Upper lobe of left lung (tissue), 6 donors: ENCODE results near the gene USP54. TPM values are rescaled to one million over a fixed set of nuclear protein-coding genes. Genes with fewer than 3 reads are reported as not detected.

Source experiments
- ATAC-seq, 2 donors: fragments of 200-7000 bp; cut with Tn5 transposase; one replicate each; pipeline ENCODE4 v1.9.1; 2022; ENCODE audit warnings: mild to moderate bottlenecking in 2 of 2, moderate library complexity in 2 of 2; ENCODE audit not compliant: low FRiP score in 2 of 2
- DNase-seq, 2 donors: peaks; one replicate each; pipeline ENCODE4 v3.0.0-alpha.2; 2019 to 2020
- H3K27ac ChIP-seq, 4 donors: fragments of 200-600 bp; sonication (generic); one replicate each; pipeline ENCODE4 v1.5.1; 2016 to 2019
- H3K27me3 ChIP-seq, 4 donors: fragments of 200-600 bp; sonication (generic); one replicate each; pipeline ENCODE4 v1.5.1; 2017 to 2019
- H3K36me3 ChIP-seq, 4 donors: fragments of 200-600 bp; sonication (generic); one replicate each; pipeline ENCODE4 v1.5.1; 2016 to 2019
- H3K4me1 ChIP-seq, 4 donors: fragments of 200-600 bp; sonication (generic); one replicate each; pipeline ENCODE4 v1.5.1; 2018 to 2019
- H3K4me3 ChIP-seq, 4 donors: fragments of 200-600 bp; sonication (generic); one replicate each; pipeline ENCODE4 v1.5.1; 2017 to 2019; ENCODE audit warnings: mild to moderate bottlenecking in 2 of 4, moderate library complexity in 1 of 4
- H3K9me3 ChIP-seq, 4 donors: fragments of 200-600 bp; sonication (generic); one replicate each; pipeline ENCODE4 v1.5.1; 2018 to 2019
- EP300 ChIP-seq, 4 donors: sonication (generic); formaldehyde crosslinking; IDR thresholded peaks; one replicate each; pipeline ENCODE4 v1.5.1; 2017; ENCODE audit warnings: antibody characterized with exemption in 4 of 4, control low read depth in 2 of 4
- POLR2A ChIP-seq, 4 donors: fragments of 450-650 bp; IDR thresholded peaks; one replicate each; pipeline ENCODE4 v1.5.1; 2016 to 2017; ENCODE audit warnings: antibody characterized with exemption in 4 of 4, mild to moderate bottlenecking in 2 of 4
- POLR2AphosphoS5 ChIP-seq, 2 donors: sonication (generic); formaldehyde crosslinking; IDR thresholded peaks; one replicate each; pipeline ENCODE4 v1.5.1; 2017; ENCODE audit warnings: antibody characterized with exemption in 2 of 2
- WGBS, 2 donors: methylation state at CpG; one replicate each; pipeline ENCODE4 v1.1.5; 2017 to 2018; 5-methylcytosine and 5-hydroxymethylcytosine counted together
- total RNA-seq, 6 donors: library from RNA; depleted of rRNA in 4 of 6; stranded (reverse); fragments of >200 nt in 4 of 6; gene quantifications; one replicate each; pipeline versions ENCODE4 v1.1.0 to v1.2.1, GENCODE V29; 2016 to 2021
- TF ChIP-seq, protein P1 (sequence below), 6 experiments: fragments of 450-650 bp in 4 of 6; fragments of 200-600 bp in 2 of 6; sonication (generic) in 2 of 6; IDR thresholded peaks; one replicate each; pipeline ENCODE4 v1.5.1; 2016 to 2019; ENCODE audit warnings: antibody characterized with exemption in 6 of 6
- donor health status: DM: no; HTN: no; CAD: no; lungs with moderate emphysema.
- donor health status: DM: no; HTN: yes; CAD: no; lungs with severe emphysema.

Gene USP54
- total RNA-seq, 6 donors from 2014 or later, result 67.9 to 188 (median 120) TPM

DNA sequence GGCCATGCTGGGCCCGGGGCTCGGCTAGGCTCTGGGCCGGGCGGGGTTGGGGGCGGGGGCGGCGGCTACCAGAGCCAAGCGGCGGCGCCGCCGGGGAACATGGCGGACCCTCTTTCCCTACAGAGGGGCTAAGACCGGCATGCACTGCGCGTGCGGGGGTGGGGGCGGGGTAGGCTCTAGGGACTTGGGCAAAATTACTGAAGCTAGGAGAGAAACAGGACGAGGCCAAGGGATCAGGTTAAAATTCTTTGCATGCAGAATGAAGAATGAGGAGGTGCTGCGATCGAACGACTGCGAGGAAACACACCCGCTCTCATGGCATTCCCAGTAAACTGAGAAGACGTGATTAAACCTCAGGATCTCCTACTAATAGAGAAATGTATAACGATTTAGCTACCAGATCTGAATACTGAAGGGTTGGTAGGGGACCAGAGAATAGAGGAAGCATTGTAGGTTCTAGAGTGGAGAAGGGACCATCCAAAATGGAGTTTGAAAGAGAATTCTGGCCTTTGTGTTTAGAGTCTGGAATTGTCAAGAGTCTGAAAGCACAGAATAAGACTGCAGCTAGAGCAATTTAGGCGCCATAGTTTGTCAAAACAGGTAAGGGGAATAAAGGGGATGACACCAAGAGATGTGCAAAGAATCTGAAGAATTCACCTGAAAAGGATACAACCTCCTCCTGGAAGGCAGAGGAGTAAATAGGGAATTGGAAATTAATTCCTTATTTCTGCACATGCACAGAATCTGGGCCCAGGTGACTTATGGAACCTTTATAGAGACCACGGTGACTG, 95.1 kb downstream of the USP54 start, which contains the start of gene PPP3CB:
Gene PPP3CB (minus strand): TSS at position 141 of the 791 bp plus-strand sequence. CDS start 135 bp downstream, at position 6.
- peaks cover 0 to 30% (median 15%) of the 10 kb centered on the region in 4 donors for H3K36me3 ChIP-seq
- WGBS, 2 donors, result 8 to 13% methylated on average over 14 to 25 of the region's 28 CpGs
- DNase-seq, result peak; percentile 91 to 98

GRCh38 chr10:73495226-73495883, 95.8 kb downstream of the USP54 start:
- Histone ChIP-seq H3K9me3 (no peaks in the 10 kb centered on the region), H3K4me3 (peak overlapping the region; percentile 59 to 86 (median 78)), H3K4me1 (peaks cover 31 to 48% (median 35%) of the 10 kb centered on the region in 4 donors), H3K27ac (peak overlapping the region; percentile 97 to 99 (median 98)), H3K36me3 (peaks cover 0 to 27% (median 15%) of the 10 kb centered on the region in 4 donors), H3K27me3 (no peaks in the 10 kb centered on the region)
- TF ChIP-seq EP300 (IDR thresholded peaks at IDR 0.05) (peak in 1 of 4 donors; percentile 56), POLR2A (IDR thresholded peaks at IDR 0.05) (peak in 3 of 4 donors; percentile 26 to 91 (median 84)), POLR2AphosphoS5 (IDR thresholded peaks at IDR 0.05) (peak; percentile 73 to 79)
- TF ChIP-seq, protein P1, sequence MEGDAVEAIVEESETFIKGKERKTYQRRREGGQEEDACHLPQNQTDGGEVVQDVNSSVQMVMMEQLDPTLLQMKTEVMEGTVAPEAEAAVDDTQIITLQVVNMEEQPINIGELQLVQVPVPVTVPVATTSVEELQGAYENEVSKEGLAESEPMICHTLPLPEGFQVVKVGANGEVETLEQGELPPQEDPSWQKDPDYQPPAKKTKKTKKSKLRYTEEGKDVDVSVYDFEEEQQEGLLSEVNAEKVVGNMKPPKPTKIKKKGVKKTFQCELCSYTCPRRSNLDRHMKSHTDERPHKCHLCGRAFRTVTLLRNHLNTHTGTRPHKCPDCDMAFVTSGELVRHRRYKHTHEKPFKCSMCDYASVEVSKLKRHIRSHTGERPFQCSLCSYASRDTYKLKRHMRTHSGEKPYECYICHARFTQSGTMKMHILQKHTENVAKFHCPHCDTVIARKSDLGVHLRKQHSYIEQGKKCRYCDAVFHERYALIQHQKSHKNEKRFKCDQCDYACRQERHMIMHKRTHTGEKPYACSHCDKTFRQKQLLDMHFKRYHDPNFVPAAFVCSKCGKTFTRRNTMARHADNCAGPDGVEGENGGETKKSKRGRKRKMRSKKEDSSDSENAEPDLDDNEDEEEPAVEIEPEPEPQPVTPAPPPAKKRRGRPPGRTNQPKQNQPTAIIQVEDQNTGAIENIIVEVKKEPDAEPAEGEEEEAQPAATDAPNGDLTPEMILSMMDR (IDR thresholded peaks at IDR 0.05), result peak in 1 of 6 experiments; percentile 10
- peak; percentile 95 to 96 for DNase-seq
- peak; percentile 96 to 97 for ATAC-seq
- 0 to 1% methylated on average over 8 to 29 of the region's 55 CpGs for WGBS, 2 donors

More for the DNA sequence above, 95.1 kb downstream of the USP54 start, which contains the start of gene PPP3CB:
- Histone ChIP-seq H3K27ac (peak within 1 kb of the TSS; percentile 97 to 99 (median 98)), H3K9me3 (no peaks in the 10 kb centered on the region), H3K27me3 (no peaks in the 10 kb centered on the region), H3K4me1 (peaks cover 31 to 54% (median 38%) of the 10 kb centered on the region in 4 donors), H3K4me3 (peak within 1 kb of the TSS; percentile 59 to 86 (median 78))
- ATAC-seq, result peak; percentile 94 to 95
- TF ChIP-seq EP300 (IDR thresholded peaks at IDR 0.05), result no peak
- TF ChIP-seq POLR2A (IDR thresholded peaks at IDR 0.05), result no peak
- TF ChIP-seq POLR2AphosphoS5 (IDR thresholded peaks at IDR 0.05), result no peak
- TF ChIP-seq, protein P1 (IDR thresholded peaks at IDR 0.05), result no peak

DNA sequence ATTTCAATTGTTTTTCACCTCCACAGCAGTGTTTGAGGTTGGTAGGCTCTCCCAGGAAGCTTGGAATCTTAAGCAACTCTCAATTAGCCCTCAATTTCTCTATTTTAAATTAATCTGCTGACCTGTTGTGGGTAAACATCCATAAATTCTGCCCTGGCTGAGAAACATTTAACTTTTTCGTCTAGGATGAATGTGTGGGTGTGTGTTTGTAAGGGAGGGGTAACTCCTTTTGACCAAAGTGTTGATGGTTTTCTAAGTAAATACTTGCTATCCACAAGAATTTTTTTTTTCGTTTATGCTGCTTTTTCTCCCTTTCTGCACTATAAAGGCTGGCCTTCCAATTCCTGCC, 96.3 kb downstream of the USP54 start:
- ATAC-seq, result no peak
- H3K36me3 ChIP-seq, result peaks cover 0 to 22% (median 14%) of the 10 kb centered on the region in 4 donors
- H3K9me3 ChIP-seq, result no peaks in the 10 kb centered on the region
- TF ChIP-seq, protein P1 (IDR thresholded peaks at IDR 0.05), result no peak
- TF ChIP-seq EP300 (IDR thresholded peaks at IDR 0.05) (no peak), POLR2AphosphoS5 (IDR thresholded peaks at IDR 0.05) (no peak), POLR2A (IDR thresholded peaks at IDR 0.05) (no peak)
- 0 to 1% methylated on average over 2 of the region's 2 CpGs for WGBS, 2 donors
- peaks cover 32 to 48% (median 35%) of the 10 kb centered on the region in 4 donors for H3K4me1 ChIP-seq
- DNase-seq, result no peak
- no peaks in the 10 kb centered on the region for H3K27me3 ChIP-seq
- peak overlapping the region; percentile 97 to 99 (median 98) for H3K27ac ChIP-seq
- peak overlapping the region; percentile 59 to 86 (median 78) for H3K4me3 ChIP-seq

GRCh38 chr10:73494213-73494612, 96.9 kb downstream of the USP54 start:
- Histone ChIP-seq H3K27ac (peak overlapping the region in 2 of 4 donors; percentile 97 to 99), H3K9me3 (no peaks in the 10 kb centered on the region), H3K4me3 (peak overlapping the region in 2 of 4 donors; percentile 73 to 86), H3K36me3 (peaks cover 0 to 17% (median 12%) of the 10 kb centered on the region in 4 donors), H3K4me1 (peaks cover 32 to 48% (median 39%) of the 10 kb centered on the region in 4 donors), H3K27me3 (no peaks in the 10 kb centered on the region)
- 95 to 96% methylated on average over 15 of the region's 15 CpGs for WGBS, 2 donors
- DNase-seq (no peak), ATAC-seq (no peak)
- no peak for TF ChIP-seq POLR2AphosphoS5 (IDR thresholded peaks at IDR 0.05)
- no peak for TF ChIP-seq POLR2A (IDR thresholded peaks at IDR 0.05)
- TF ChIP-seq EP300 (IDR thresholded peaks at IDR 0.05), result no peak
- TF ChIP-seq, protein P1 (IDR thresholded peaks at IDR 0.05), result no peak
